HUES48 (cell line): ENCODE results near the gene MIPOL1.
A peak's percentile ranks its signal among the peaks of the same experiment; 100 is the strongest.
"Not testable (repeated sequence)": the region's sequence is repeated elsewhere in the genome, so short reads cannot be mapped to it uniquely, and the experiment has no call there.

ENCODE experiments used
- H3K27ac ChIP-seq: one replicate; pipeline ENCODE4 v1.7.0; 2013; ENCODE audit warnings: low read depth, low read length, inconsistent platforms
- H3K27me3 ChIP-seq: 2 replicates; pipeline ENCODE4 v1.6.1; 2013; ENCODE audit warnings: mild to moderate bottlenecking, low read length; ENCODE audit not compliant: control insufficient read depth, insufficient read depth
- H3K36me3 ChIP-seq: 2 replicates; pipeline ENCODE4 v1.6.1; 2013; ENCODE audit warnings: low read length; ENCODE audit not compliant: control insufficient read depth, insufficient read depth
- H3K4me1 ChIP-seq: 2 replicates; pipeline ENCODE4 v1.6.1; 2013; ENCODE audit warnings: mild to moderate bottlenecking, low read length; ENCODE audit not compliant: control insufficient read depth, insufficient read depth
- H3K4me3 ChIP-seq: 2 replicates; pipeline ENCODE4 v1.5.1; 2013; ENCODE audit warnings: mild to moderate bottlenecking, low read depth, low read length
- H3K9ac ChIP-seq: 2 replicates; pipeline ENCODE4 v1.6.1; 2013; ENCODE audit warnings: mild to moderate bottlenecking, low read depth, low read length, moderate library complexity
- H3K9me3 ChIP-seq: 2 replicates; pipeline ENCODE4 v1.6.1; 2013; ENCODE audit warnings: low read length; ENCODE audit not compliant: control insufficient read depth, insufficient read depth

MIPOL1 gene

GRCh38 chr14:37197421-37198272, at the start of gene MIPOL1:
Gene MIPOL1 (plus strand): TSS chr14:37197937. CDS start chr14:37247889, 49,952 bp downstream.
- H3K36me3 ChIP-seq = no peaks in the 10 kb centered on the region
- peak within 1 kb of the TSS; percentile 70 for H3K27ac ChIP-seq
- no peaks in the 10 kb centered on the region for H3K27me3 ChIP-seq
- H3K9ac ChIP-seq = peak within 1 kb of the TSS; percentile 80
- H3K4me1 ChIP-seq = peaks cover 14% of the 10 kb centered on the region; the same call in 1 of the 2 replicates
- H3K4me3 ChIP-seq = peak within 1 kb of the TSS; percentile 85
- no peaks in the 10 kb centered on the region for H3K9me3 ChIP-seq

- Histone ChIP-seq H3K36me3 (no peaks in the 10 kb centered on the region), H3K4me1 (no peaks in the 10 kb centered on the region), H3K4me3 (no peak overlapping the region), H3K9me3 (no peaks in the 10 kb centered on the region), H3K27me3 (no peaks in the 10 kb centered on the region), H3K9ac (no peak overlapping the region), H3K27ac (no peak overlapping the region)
Measured at GRCh38 chr14:37150414-37150813, 47.3 kb upstream of the MIPOL1 start.

- Histone ChIP-seq H3K27ac (no peak overlapping the region), H3K27me3 (no peaks in the 10 kb centered on the region), H3K9ac (no peak overlapping the region)
Measured at GRCh38 chr14:37153005-37153404, 44.7 kb upstream of the MIPOL1 start.

DNA sequence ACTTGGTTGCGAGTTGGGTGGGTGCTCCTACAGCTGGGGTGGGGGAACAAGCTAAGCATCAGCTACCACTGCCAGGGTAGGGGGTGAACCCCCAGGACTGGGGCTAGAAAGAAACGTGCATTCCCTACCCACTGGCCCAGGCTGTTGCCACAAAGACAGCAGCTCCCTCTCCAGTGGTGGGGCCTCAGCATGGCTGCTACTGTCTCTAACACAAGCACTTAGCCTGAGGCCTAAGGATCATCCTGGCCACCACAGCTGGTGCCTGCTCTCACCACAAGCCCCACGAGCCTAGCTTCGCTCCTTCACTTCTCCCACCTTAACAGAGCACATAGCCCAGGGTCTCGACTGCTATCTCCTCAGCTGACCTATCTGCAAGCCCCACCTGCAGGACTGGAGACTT, 44.3 kb upstream of the MIPOL1 start:
- Histone ChIP-seq H3K4me3 (no peak overlapping the region), H3K9ac (no peak overlapping the region), H3K27me3 (no peaks in the 10 kb centered on the region), H3K27ac (no peak overlapping the region), H3K36me3 (no peaks in the 10 kb centered on the region), H3K4me1 (no peaks in the 10 kb centered on the region), H3K9me3 (no peaks in the 10 kb centered on the region)

More at GRCh38 chr14:37153005-37153404, 44.7 kb upstream of the MIPOL1 start:
- H3K4me1 ChIP-seq = no peaks in the 10 kb centered on the region
- no peak overlapping the region for H3K4me3 ChIP-seq
- no peaks in the 10 kb centered on the region for H3K36me3 ChIP-seq
- no peaks in the 10 kb centered on the region for H3K9me3 ChIP-seq

DNA sequence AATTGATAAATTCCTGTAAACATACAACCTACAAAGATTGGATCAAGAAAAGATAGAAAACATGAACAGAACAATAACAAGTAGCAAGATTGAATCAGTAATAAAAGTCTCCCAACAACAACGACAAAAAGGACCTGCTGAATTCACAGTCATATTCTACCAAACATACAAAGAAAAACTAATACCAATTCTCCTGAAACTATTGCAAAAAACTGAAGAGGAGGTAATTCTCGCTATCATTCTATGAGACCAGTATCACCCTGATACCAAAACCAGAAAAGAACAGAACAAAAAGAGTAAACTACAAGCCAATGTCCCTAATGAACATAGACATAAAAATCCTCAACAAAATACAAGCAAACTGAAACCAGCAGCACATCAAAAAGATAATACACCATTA, 39.8 kb upstream of the MIPOL1 start:
- H3K9me3 ChIP-seq = no peaks in the 10 kb centered on the region
- H3K4me3 ChIP-seq = no peak overlapping the region
- no peaks in the 10 kb centered on the region for H3K27me3 ChIP-seq
- no peaks in the 10 kb centered on the region for H3K4me1 ChIP-seq
- no peak overlapping the region for H3K9ac ChIP-seq
- no peaks in the 10 kb centered on the region for H3K36me3 ChIP-seq
- H3K27ac ChIP-seq = no peak overlapping the region

- H3K27me3 ChIP-seq, H3K27ac ChIP-seq: not testable (repeated sequence)
- H3K4me1 ChIP-seq = peaks cover 13% of the 10 kb centered on the region
Measured at GRCh38 chr14:37162307-37162706, 35.4 kb upstream of the MIPOL1 start.

GRCh38 chr14:37165794-37166193, 31.9 kb upstream of the MIPOL1 start:
- Histone ChIP-seq H3K27ac (no peak overlapping the region), H3K36me3 (no peaks in the 10 kb centered on the region), H3K27me3 (no peaks in the 10 kb centered on the region), H3K4me3 (no peak overlapping the region), H3K4me1 (peaks cover 39% of the 10 kb centered on the region), H3K9ac (no peak overlapping the region), H3K9me3 (no peaks in the 10 kb centered on the region)

More at GRCh38 chr14:37162307-37162706, 35.4 kb upstream of the MIPOL1 start:
- not testable (repeated sequence) for H3K36me3 ChIP-seq, H3K4me3 ChIP-seq, H3K9ac ChIP-seq, H3K9me3 ChIP-seq

DNA sequence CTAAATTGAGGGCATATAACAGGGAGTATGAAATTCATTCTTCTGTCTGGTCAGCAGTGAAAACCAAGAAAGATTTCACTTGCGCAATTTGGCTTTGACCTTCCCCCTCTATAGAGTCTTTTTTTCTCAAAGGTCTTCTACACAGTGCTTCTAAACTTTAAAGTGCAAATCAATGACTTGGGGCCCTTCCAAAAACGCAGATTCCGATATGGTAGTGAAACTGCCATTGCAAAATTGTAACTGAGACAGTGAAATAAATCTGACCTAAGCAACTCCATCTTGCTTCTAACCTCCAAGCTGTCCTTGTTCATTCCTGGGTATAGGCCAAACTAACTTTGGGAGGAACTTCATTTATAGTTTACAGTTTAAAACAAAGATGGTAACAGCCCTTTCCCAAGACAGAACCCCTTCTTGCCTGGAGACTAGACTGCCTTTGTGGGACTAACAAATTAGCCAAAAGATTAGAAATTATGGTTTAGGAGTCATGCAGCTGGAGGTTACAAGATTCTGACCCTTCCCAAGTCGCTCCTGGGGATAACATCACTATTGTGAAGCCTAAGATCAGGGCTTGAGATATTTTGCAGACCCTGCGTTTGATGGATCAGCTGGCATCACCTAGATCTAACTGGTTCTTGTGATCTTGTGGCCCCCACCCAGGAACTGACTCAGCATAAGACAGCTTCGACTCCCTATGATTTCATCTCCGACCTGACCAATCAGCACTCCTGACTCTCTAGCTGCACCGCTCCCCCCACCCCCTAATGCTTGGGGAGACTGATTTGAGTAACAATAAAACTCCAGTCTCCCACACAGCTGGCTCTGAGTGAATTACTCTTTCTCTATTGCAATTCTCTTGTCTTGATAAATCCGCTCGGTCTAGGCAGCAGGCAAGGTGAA, 30.3 kb upstream of the MIPOL1 start:
- no peaks in the 10 kb centered on the region for H3K9me3 ChIP-seq
- no peaks in the 10 kb centered on the region for H3K27me3 ChIP-seq
- H3K4me3 ChIP-seq = 0 out of 2 replicates have a peak overlapping the region, but pooled peaks have one; percentile 34
- peak overlapping the region; percentile 84 for H3K27ac ChIP-seq
- H3K4me1 ChIP-seq = peaks cover 39% of the 10 kb centered on the region
- H3K36me3 ChIP-seq = no peaks in the 10 kb centered on the region
- peak overlapping the region; percentile 22 for H3K9ac ChIP-seq

DNA sequence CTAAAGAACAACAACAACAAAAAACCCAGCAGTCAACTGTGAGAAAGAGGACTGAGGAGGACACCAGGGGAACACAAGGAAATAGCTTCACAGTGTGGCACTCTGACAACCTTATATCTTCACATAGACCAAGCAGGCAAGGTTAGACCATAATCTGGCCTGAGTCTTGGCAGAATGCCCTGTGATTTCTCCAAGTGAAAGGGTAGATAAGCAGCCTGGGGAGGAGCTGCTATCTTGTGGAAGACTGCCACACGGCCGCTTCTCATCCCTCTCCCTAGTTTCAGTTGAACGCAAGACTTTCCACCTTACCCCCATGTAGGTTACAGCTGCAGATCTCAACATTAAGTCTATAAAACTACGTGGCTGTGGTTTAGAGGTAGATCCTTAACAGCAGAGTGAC, 29.0 kb upstream of the MIPOL1 start:
- Histone ChIP-seq H3K4me3 (no peak overlapping the region), H3K4me1 (peaks cover 46% of the 10 kb centered on the region), H3K27ac (peak overlapping the region; percentile 81), H3K9ac (no peak overlapping the region), H3K36me3 (no peaks in the 10 kb centered on the region), H3K27me3 (no peaks in the 10 kb centered on the region; the same call in 1 of the 2 replicates), H3K9me3 (no peaks in the 10 kb centered on the region)

DNA sequence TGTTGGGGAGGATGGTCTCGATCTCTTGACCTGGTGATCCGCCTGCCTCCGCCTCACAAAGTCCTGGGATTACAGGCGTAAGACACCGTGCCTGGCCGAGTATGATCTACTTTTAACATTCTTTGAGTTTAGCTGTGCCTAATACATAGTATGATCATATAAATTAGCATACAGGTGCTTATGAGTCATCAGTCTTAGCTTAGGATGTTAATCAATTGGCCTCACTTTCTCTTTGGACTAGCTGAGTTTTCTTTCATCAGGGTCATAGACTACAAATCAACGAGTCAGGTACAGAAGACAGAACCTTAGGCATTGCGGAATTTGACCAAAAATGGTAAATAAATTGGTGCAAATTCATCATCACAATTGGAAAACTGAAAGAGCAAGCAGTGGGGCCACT, 27.5 kb upstream of the MIPOL1 start:
- Histone ChIP-seq H3K27me3 (no peaks in the 10 kb centered on the region; the same call in 1 of the 2 replicates), H3K36me3 (no peaks in the 10 kb centered on the region), H3K9me3 (no peaks in the 10 kb centered on the region), H3K9ac (no peak overlapping the region), H3K27ac (no peak overlapping the region), H3K4me3 (no peak overlapping the region), H3K4me1 (peaks cover 46% of the 10 kb centered on the region)
